ENCODE data around the gene LYPD8. TPM values are rescaled to one million over a fixed set of nuclear protein-coding genes. Genes with fewer than 3 reads are reported as not detected.
"Not testable (repeated sequence)": the region's sequence is repeated elsewhere in the genome, so short reads cannot be mapped to it uniquely, and the experiment has no call there.

Gene LYPD8
- total RNA-seq, result not detected

GRCh38 chr1:248755517-248755916 lies at the start of gene LYPD8:
Gene LYPD8, minus strand, starts transcription at chr1:248755759. Its CDS starts 4,678 bp downstream, at chr1:248751081.
- Mint-ChIP-seq H3K36me3 (ENCODE audit: insufficient read depth) (no peaks in the 10 kb centered on the region), H3K4me1 (ENCODE audit: low read depth) (peaks cover 14% of the 10 kb centered on the region), H3K9me3 (no peaks in the 10 kb centered on the region), H3K27me3 (ENCODE audit: low read depth) (peaks cover 7% of the 10 kb centered on the region), H3K4me3 (no peak within 1 kb of the TSS)
- DNase-seq, result no peak
- no peak for ATAC-seq

- no peak overlapping the region for H3K4me3 Mint-ChIP-seq
- H3K4me1 Mint-ChIP-seq (ENCODE audit: low read depth), result peaks cover 11% of the 10 kb centered on the region
- no peaks in the 10 kb centered on the region for H3K9me3 Mint-ChIP-seq
- ATAC-seq (no peak), DNase-seq (no peak)
- no peaks in the 10 kb centered on the region for H3K36me3 Mint-ChIP-seq (ENCODE audit: insufficient read depth)
- peaks cover 11% of the 10 kb centered on the region for H3K27me3 Mint-ChIP-seq (ENCODE audit: low read depth)
Measured at GRCh38 chr1:248804771-248805681, 49.5 kb upstream of the LYPD8 start.

- H3K27me3 Mint-ChIP-seq (ENCODE audit: low read depth), result peaks cover 12% of the 10 kb centered on the region
- not testable (repeated sequence) for H3K9me3 Mint-ChIP-seq; ATAC-seq; H3K36me3 Mint-ChIP-seq (ENCODE audit: insufficient read depth); DNase-seq; H3K4me3 Mint-ChIP-seq
- H3K4me1 Mint-ChIP-seq (ENCODE audit: low read depth), result peaks cover 11% of the 10 kb centered on the region
Measured at GRCh38 chr1:248803501-248803900, 47.9 kb upstream of the LYPD8 start.

GRCh38 chr1:248802454-248802853 lies 46.9 kb upstream of the LYPD8 start:
- Mint-ChIP-seq H3K4me3 (no peak overlapping the region), H3K4me1 (ENCODE audit: low read depth) (peaks cover 11% of the 10 kb centered on the region), H3K9me3 (no peaks in the 10 kb centered on the region), H3K27me3 (ENCODE audit: low read depth) (peaks cover 12% of the 10 kb centered on the region), H3K36me3 (ENCODE audit: insufficient read depth) (no peaks in the 10 kb centered on the region)
- DNase-seq, result no peak
- no peak for ATAC-seq

GRCh38 chr1:248800459-248800858 lies 44.9 kb upstream of the LYPD8 start:
- no peaks in the 10 kb centered on the region for H3K36me3 Mint-ChIP-seq (ENCODE audit: insufficient read depth)
- H3K9me3 Mint-ChIP-seq, result peaks cover 5% of the 10 kb centered on the region
- peaks cover 8% of the 10 kb centered on the region for H3K4me1 Mint-ChIP-seq (ENCODE audit: low read depth)
- no peak for DNase-seq
- no peak overlapping the region for H3K4me3 Mint-ChIP-seq
- peaks cover 12% of the 10 kb centered on the region for H3K27me3 Mint-ChIP-seq (ENCODE audit: low read depth)
- ATAC-seq, result no peak

- Mint-ChIP-seq H3K9me3 (peaks cover 14% of the 10 kb centered on the region), H3K4me1 (ENCODE audit: low read depth) (peaks cover under 1% of the 10 kb centered on the region), H3K27me3 (ENCODE audit: low read depth) (peaks cover 13% of the 10 kb centered on the region), H3K36me3 (ENCODE audit: insufficient read depth) (peaks cover 3% of the 10 kb centered on the region), H3K4me3 (no peak overlapping the region)
- ATAC-seq (no peak), DNase-seq (no peak)
Measured at GRCh38 chr1:248798791-248799190, 43.2 kb upstream of the LYPD8 start.

GRCh38 chr1:248794663-248795062 lies 39.1 kb upstream of the LYPD8 start:
- ATAC-seq; H3K27me3 Mint-ChIP-seq (ENCODE audit: low read depth); DNase-seq; H3K4me3 Mint-ChIP-seq; H3K36me3 Mint-ChIP-seq (ENCODE audit: insufficient read depth); H3K4me1 Mint-ChIP-seq (ENCODE audit: low read depth): not testable (repeated sequence)
- peaks cover 17% of the 10 kb centered on the region for H3K9me3 Mint-ChIP-seq

GRCh38 chr1:248793592-248793991 lies 38.0 kb upstream of the LYPD8 start:
- Mint-ChIP-seq H3K4me1 (ENCODE audit: low read depth) (peaks cover 2% of the 10 kb centered on the region), H3K27me3 (ENCODE audit: low read depth) (peaks cover 2% of the 10 kb centered on the region), H3K4me3 (no peak overlapping the region), H3K9me3 (peaks cover 17% of the 10 kb centered on the region), H3K36me3 (ENCODE audit: insufficient read depth) (peaks cover 3% of the 10 kb centered on the region)
- no peak for DNase-seq
- ATAC-seq, result no peak

- DNase-seq, result no peak
- Mint-ChIP-seq H3K36me3 (ENCODE audit: insufficient read depth) (peaks cover 3% of the 10 kb centered on the region), H3K4me3 (no peak overlapping the region), H3K4me1 (ENCODE audit: low read depth) (peaks cover 2% of the 10 kb centered on the region), H3K9me3 (peaks cover 17% of the 10 kb centered on the region), H3K27me3 (ENCODE audit: low read depth) (peaks cover 2% of the 10 kb centered on the region)
- ATAC-seq, result no peak
Measured at GRCh38 chr1:248792342-248792741, 36.8 kb upstream of the LYPD8 start.

GRCh38 chr1:248791010-248791409 lies 35.5 kb upstream of the LYPD8 start:
- Mint-ChIP-seq H3K27me3 (ENCODE audit: low read depth) (peaks cover 2% of the 10 kb centered on the region), H3K36me3 (ENCODE audit: insufficient read depth) (peaks cover 3% of the 10 kb centered on the region), H3K4me3 (no peak overlapping the region), H3K4me1 (ENCODE audit: low read depth) (peaks cover 2% of the 10 kb centered on the region), H3K9me3 (peaks cover 15% of the 10 kb centered on the region)
- ATAC-seq (no peak), DNase-seq (no peak)

GRCh38 chr1:248790456-248790855 lies 34.9 kb upstream of the LYPD8 start:
- peaks cover 11% of the 10 kb centered on the region for H3K9me3 Mint-ChIP-seq
- ATAC-seq (no peak), DNase-seq (no peak)
- peaks cover 2% of the 10 kb centered on the region for H3K4me1 Mint-ChIP-seq (ENCODE audit: low read depth)
- H3K4me3 Mint-ChIP-seq, result no peak overlapping the region
- H3K36me3 Mint-ChIP-seq (ENCODE audit: insufficient read depth), result peaks cover 3% of the 10 kb centered on the region
- peaks cover 2% of the 10 kb centered on the region for H3K27me3 Mint-ChIP-seq (ENCODE audit: low read depth)

- H3K27me3 Mint-ChIP-seq (ENCODE audit: low read depth); H3K4me1 Mint-ChIP-seq (ENCODE audit: low read depth); ATAC-seq; H3K4me3 Mint-ChIP-seq; H3K9me3 Mint-ChIP-seq; DNase-seq; H3K36me3 Mint-ChIP-seq (ENCODE audit: insufficient read depth): not testable (repeated sequence)
Measured at GRCh38 chr1:248789337-248789736, 33.8 kb upstream of the LYPD8 start.

GRCh38 chr1:248788327-248788726 lies 32.8 kb upstream of the LYPD8 start:
- Mint-ChIP-seq H3K27me3 (ENCODE audit: low read depth) (no peaks in the 10 kb centered on the region), H3K4me1 (ENCODE audit: low read depth) (no peaks in the 10 kb centered on the region), H3K9me3 (no peaks in the 10 kb centered on the region), H3K36me3 (ENCODE audit: insufficient read depth) (no peaks in the 10 kb centered on the region), H3K4me3 (no peak overlapping the region)
- ATAC-seq (no peak), DNase-seq (no peak)

GRCh38 chr1:248787430-248787829 lies 31.9 kb upstream of the LYPD8 start:
- ATAC-seq, result no peak
- Mint-ChIP-seq H3K36me3 (ENCODE audit: insufficient read depth) (no peaks in the 10 kb centered on the region), H3K9me3 (no peaks in the 10 kb centered on the region)

GRCh38 chr1:248786156-248786555 lies 30.6 kb upstream of the LYPD8 start:
- Mint-ChIP-seq H3K4me1 (ENCODE audit: low read depth) (no peaks in the 10 kb centered on the region), H3K9me3 (peaks cover 5% of the 10 kb centered on the region), H3K4me3 (no peak overlapping the region), H3K27me3 (ENCODE audit: low read depth) (peaks cover 10% of the 10 kb centered on the region), H3K36me3 (ENCODE audit: insufficient read depth) (no peaks in the 10 kb centered on the region)
- no peak for ATAC-seq
- DNase-seq, result no peak

More at GRCh38 chr1:248787430-248787829, 31.9 kb upstream of the LYPD8 start:
- H3K4me1 Mint-ChIP-seq (ENCODE audit: low read depth), result no peaks in the 10 kb centered on the region
- no peak overlapping the region for H3K4me3 Mint-ChIP-seq
- no peaks in the 10 kb centered on the region for H3K27me3 Mint-ChIP-seq (ENCODE audit: low read depth)
- DNase-seq, result no peak
